DND-41 (cell line): Measurements from ENCODE around the gene MSI2.

Experiments used
- ATAC-seq: fragments of 200-7000 bp; cut with Tn5 transposase; 3 replicates; pipeline ENCODE4 v1.9.1; 2021; ENCODE audit warnings: low read depth; ENCODE audit not compliant: insufficient read depth
- DNase-seq: peaks from one replicate; pipeline ENCODE4 v3.0.0-alpha.2; 2020
- H2AFZ ChIP-seq: 2 replicates; pipeline ENCODE4 v1.6.0; 2012; ENCODE audit warnings: low read depth, low read length
- H3K27ac ChIP-seq: 2 replicates; pipeline ENCODE4 v1.5.1; 2012; ENCODE audit warnings: low read length, inconsistent platforms
- H3K27me3 ChIP-seq: fragments of 200-600 bp; sonication (generic); 2 replicates; pipeline ENCODE4 v1.6.0; 2012; ENCODE audit warnings: low read length, mild to moderate bottlenecking, inconsistent platforms; ENCODE audit not compliant: insufficient read depth, poor library complexity
- H3K36me3 ChIP-seq: 2 replicates; pipeline ENCODE4 v1.5.1; 2012; ENCODE audit warnings: low read length, inconsistent platforms; ENCODE audit not compliant: insufficient read depth
- H3K4me1 ChIP-seq: 2 replicates; pipeline ENCODE4 v1.5.1; 2012; ENCODE audit warnings: mild to moderate bottlenecking, low read length; ENCODE audit not compliant: insufficient read depth
- H3K4me2 ChIP-seq: 2 replicates; pipeline ENCODE4 v1.6.0; 2012; ENCODE audit warnings: mild to moderate bottlenecking, moderate library complexity, low read length, inconsistent platforms; ENCODE audit not compliant: insufficient read depth
- H3K4me3 ChIP-seq, 2 experiments: fragments of 200-600 bp in 1 of 2; shearing (Covaris generic) in 1 of 2; 2 replicates each; pipeline ENCODE4 v1.5.1; 2012 to 2016; ENCODE audit warnings: inconsistent platforms in 2 of 2, low read length in 2 of 2, mild to moderate bottlenecking in 2 of 2, low read depth in 1 of 2, moderate library complexity in 1 of 2
- H3K79me2 ChIP-seq: 2 replicates; pipeline ENCODE4 v1.6.0; 2012; ENCODE audit warnings: low read length, inconsistent platforms; ENCODE audit not compliant: insufficient read depth
- H3K9ac ChIP-seq: 2 replicates; pipeline ENCODE4 v1.6.0; 2012; ENCODE audit warnings: low read depth, mild to moderate bottlenecking, inconsistent platforms, low read length, moderate library complexity
- H3K9me3 ChIP-seq: 2 replicates; pipeline ENCODE4 v1.5.1; 2012; ENCODE audit warnings: low read length, moderate library complexity, mild to moderate bottlenecking, inconsistent platforms; ENCODE audit not compliant: insufficient read depth, severe bottlenecking
- H4K20me1 ChIP-seq: 2 replicates; pipeline ENCODE4 v1.6.0; 2012; ENCODE audit warnings: low read length; ENCODE audit not compliant: insufficient read depth
- CTCF ChIP-seq: IDR thresholded peaks from 2 replicates; pipeline ENCODE4 v1.5.1; 2012; ENCODE audit warnings: borderline replicate concordance, low read length, moderate library complexity, mild to moderate bottlenecking; ENCODE audit not compliant: poor library complexity, severe bottlenecking; ENCODE audit errors: extremely low read depth
- EZH2 ChIP-seq: IDR thresholded peaks from 3 replicates; pipeline ENCODE4 v1.6.1; 2012; ENCODE audit warnings: borderline replicate concordance, low read depth, mild to moderate bottlenecking, moderate library complexity, low read length, inconsistent platforms; ENCODE audit not compliant: severe bottlenecking

Gene MSI2

GRCh38 chr17:57467801-57468200, 211.5 kb downstream of the MSI2 start:
- no peak for TF ChIP-seq EZH2
- TF ChIP-seq CTCF = no peak
- Histone ChIP-seq H3K27ac (peak overlapping the region; percentile 90), H3K27me3 (no peaks in the 10 kb centered on the region), H3K4me1 (peaks cover 99% of the 10 kb centered on the region), H3K79me2 (peaks cover 96% of the 10 kb centered on the region), H3K4me3 (no peak overlapping the region), H3K9me3 (no peaks in the 10 kb centered on the region), H3K4me2 (no peak overlapping the region), H4K20me1 (no peaks in the 10 kb centered on the region), H2AFZ (no peak overlapping the region), H3K9ac (0 out of 2 replicates have a peak overlapping the region, but pooled peaks have one; percentile 22), H3K36me3 (peaks cover 76% of the 10 kb centered on the region)
- ATAC-seq (no peak), DNase-seq (no peak)

- no peak for ATAC-seq
- H2AFZ ChIP-seq = no peak overlapping the region
- H3K79me2 ChIP-seq = peaks cover 96% of the 10 kb centered on the region
- no peaks in the 10 kb centered on the region for H3K27me3 ChIP-seq
- H3K4me2 ChIP-seq = no peak overlapping the region; the same call in 1 of the 2 replicates
- peak overlapping the region; percentile 90 for H3K27ac ChIP-seq
- H3K36me3 ChIP-seq = peaks cover 76% of the 10 kb centered on the region
- H3K4me1 ChIP-seq = peaks cover 99% of the 10 kb centered on the region
- H3K4me3 ChIP-seq = no peak overlapping the region
- DNase-seq = no peak
- TF ChIP-seq EZH2 = no peak
- no peak for TF ChIP-seq CTCF
- H4K20me1 ChIP-seq = no peaks in the 10 kb centered on the region
- H3K9me3 ChIP-seq = no peaks in the 10 kb centered on the region
- H3K9ac ChIP-seq = peak overlapping the region; percentile 37
Observed at GRCh38 chr17:57468932-57469775, 212.8 kb downstream of the MSI2 start.

GRCh38 chr17:57470906-57471305, 214.6 kb downstream of the MSI2 start:
- H3K27me3 ChIP-seq = no peaks in the 10 kb centered on the region
- H3K27ac ChIP-seq = peak overlapping the region; percentile 96
- H3K79me2 ChIP-seq = peaks cover 96% of the 10 kb centered on the region
- H3K36me3 ChIP-seq = peaks cover 77% of the 10 kb centered on the region
- no peak for ATAC-seq
- peak overlapping the region; percentile 61 for H3K9ac ChIP-seq
- H2AFZ ChIP-seq = no peak overlapping the region
- peak overlapping the region in 1 of 2 experiments; percentile 16; a peak in 1 of 4 replicates for H3K4me3 ChIP-seq
- peak overlapping the region; percentile 50 for H3K4me2 ChIP-seq
- H3K9me3 ChIP-seq = no peaks in the 10 kb centered on the region
- H3K4me1 ChIP-seq = peaks cover 99% of the 10 kb centered on the region
- no peak for DNase-seq
- H4K20me1 ChIP-seq = no peaks in the 10 kb centered on the region
- TF ChIP-seq EZH2 (no peak), CTCF (no peak)
